NB4 (cell line): ENCODE results near the gene CASZ1.

Experiments
- CTCF ChIP-seq: IDR thresholded peaks from one replicate; pipeline ENCODE4 v1.5.1; 2012; ENCODE audit warnings: low read depth, low read length
- POLR2A ChIP-seq: IDR thresholded peaks from 2 replicates; pipeline ENCODE4 v1.6.1; 2011; ENCODE audit warnings: mild to moderate bottlenecking; ENCODE audit not compliant: insufficient read length; ENCODE audit errors: extremely low read depth

DNA sequence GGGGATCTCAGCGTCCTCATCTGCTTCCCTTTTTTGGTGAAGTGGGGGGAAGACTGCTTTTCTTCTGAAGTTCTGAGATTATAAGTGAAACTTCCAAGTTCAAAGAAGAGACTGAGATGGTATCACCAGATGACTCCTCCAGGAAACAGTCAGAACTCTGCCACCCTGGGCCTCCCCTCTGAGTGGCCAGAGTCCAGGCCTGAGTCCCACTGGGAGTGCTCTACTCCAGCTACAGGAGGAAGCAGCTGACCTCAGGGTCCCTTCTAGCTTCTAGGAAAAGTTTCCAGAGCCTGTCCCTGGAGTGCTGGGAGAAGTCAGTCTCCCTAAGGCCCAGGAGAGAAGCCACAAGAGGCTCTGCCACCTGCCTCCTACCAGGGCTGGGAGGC is 104.7 kb downstream of the CASZ1 start:
- TF ChIP-seq CTCF (no peak), POLR2A (no peak)
